NCI-H2196 (cell line): Measurements from ENCODE around the gene MGME1.

ENCODE experiments used
- DNase-seq: peaks from one replicate; lab custom pipeline; 2025; ENCODE audit not compliant: unreplicated experiment; lab: John Stamatoyannopoulos, UW

The MGME1 gene

DNA sequence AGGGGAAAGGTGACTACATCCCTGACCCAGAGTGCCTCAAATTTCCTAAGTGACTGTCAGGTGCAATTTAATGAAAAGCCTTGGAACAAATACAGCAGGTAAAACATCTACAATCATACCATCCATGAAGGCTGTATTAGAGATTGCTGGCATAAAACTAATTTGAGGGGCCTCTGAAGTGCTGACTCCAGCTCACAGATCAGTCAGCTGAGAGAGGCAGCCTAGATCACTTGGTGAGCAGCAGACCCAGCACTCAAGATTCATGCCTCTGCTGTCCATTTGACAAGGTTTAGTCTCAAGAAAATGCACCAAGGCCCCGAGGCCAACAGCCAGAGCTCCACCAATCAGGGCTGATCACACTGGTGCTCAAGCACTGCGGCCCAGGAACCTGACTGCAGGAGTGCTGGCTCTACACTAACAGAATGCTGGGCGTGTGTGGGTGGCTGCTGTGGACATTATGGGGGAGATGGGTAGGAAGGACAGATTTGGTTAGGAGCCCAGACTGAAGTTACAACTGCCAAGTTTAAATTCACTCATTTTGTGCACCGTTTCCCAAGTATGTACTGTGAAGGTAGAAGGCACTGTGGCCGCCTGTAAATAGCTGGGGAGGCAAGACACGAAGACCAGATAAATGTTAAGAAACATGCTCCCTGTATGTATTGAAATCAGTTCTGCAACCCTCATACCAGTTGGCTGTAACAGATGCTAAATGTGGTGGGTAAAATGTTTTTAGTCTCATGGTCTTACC lies 28.4 kb upstream of the MGME1 start:
- no peak for DNase-seq

GRCh38 chr20:17941087-17941825 lies 27.6 kb upstream of the MGME1 start:
- no peak for DNase-seq

DNA sequence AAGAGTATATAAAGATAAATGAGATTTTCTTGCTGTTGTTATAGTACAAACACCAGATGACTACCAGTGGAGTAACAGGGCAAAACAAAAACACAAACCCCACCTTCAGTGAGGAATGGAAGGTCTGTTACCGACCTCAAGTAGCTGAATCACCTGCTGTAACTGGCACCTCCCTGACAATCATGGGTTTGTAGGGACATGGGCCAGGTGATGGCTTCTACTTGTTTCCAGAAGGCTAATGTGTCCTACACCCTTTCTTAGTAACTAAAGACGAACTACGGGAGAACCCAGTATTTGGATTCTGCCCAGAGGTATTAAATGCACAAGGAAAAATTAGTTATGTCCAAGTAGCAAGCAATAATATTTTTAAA lies 27.0 kb upstream of the MGME1 start:
- DNase-seq = no peak

DNA sequence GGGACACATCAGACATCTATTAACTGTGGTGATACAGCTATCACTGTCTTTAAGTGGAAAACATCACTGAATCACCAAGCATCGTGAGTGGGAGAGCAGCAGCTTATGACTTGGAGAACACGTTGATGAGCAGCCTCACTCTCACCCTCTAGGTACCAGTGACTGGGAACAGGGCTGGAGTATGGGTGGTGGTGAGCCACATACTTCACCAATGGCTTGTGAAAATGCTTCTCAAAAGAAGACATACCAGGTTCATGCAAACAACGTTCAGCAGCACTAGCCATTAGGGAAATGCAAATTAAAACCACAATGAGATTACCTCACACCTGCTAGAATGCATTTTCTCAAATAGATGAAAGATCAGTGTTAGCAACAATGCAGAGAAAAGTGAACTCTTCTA lies 25.5 kb upstream of the MGME1 start:
- DNase-seq = no peak

DNA sequence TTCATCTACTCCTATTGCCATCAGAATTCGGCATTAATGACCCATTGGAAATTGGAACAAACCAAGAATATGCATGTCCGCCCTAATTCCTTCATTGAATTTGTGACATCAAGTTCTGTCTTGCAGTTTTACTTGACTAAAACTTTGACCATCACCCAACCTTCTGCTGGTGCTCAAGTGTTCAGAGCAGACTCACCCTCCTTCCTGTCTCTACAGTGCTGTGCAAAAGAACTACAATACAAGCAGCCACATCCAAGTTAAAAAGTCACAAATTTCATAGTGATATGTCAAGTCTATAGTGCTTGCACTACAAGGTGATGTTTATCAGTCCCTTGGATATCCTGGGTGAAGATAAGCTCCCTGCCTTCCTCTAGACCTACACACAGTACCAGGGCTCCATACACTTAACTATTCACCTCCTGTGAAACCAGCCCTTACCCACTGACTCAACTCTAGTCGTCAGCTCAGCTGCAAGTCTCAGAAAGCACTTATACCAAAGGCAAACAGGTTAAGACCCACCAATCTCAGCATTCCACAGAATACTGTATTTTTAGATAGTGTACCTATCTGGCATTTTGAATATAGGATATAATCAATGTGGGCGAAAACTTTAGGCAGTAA lies 23.9 kb upstream of the MGME1 start:
- DNase-seq = no peak

DNA sequence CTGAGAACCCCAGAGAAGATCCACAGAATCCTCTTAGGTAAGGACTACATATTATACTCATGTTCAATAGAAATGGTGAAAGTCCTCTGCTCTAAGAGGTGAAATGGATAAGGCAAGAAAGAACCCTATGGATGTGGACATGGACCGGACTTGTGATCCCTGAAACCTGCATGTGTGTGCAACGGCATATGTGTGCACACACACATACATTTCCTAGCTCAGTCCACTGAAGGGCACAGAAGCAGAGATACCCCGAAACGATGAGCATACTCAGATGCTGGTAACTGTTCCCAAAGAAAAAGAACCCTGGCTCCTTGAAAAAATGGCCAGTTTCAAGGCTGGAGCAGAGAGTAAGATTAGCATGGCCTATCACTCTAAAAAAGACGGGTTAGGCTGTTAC lies 22.8 kb upstream of the MGME1 start:
- no peak for DNase-seq

- no peak for DNase-seq
These were observed 22.0 kb upstream of the MGME1 start for GRCh38 chr20:17946572-17947473.

GRCh38 chr20:17947474-17947815 lies 21.4 kb upstream of the MGME1 start:
- DNase-seq = no peak

DNA sequence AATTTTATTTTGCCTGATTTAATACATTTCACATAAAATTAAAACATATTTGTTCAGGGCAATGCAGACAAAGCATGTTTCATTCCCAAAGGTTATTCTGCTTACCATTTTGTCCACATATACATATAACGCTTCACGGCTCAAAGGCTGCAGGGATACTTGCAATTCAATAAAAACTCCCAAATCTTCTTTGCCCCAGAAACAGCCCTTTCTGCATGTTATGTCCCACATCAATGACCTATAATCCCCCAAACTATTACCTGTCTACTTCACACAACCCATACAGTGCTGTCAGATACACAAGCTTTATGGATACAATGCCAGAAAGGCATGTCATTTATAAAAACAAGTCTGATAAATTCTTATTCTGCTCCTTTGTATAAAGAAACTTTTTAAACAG lies 20.4 kb upstream of the MGME1 start:
- DNase-seq = no peak

DNA sequence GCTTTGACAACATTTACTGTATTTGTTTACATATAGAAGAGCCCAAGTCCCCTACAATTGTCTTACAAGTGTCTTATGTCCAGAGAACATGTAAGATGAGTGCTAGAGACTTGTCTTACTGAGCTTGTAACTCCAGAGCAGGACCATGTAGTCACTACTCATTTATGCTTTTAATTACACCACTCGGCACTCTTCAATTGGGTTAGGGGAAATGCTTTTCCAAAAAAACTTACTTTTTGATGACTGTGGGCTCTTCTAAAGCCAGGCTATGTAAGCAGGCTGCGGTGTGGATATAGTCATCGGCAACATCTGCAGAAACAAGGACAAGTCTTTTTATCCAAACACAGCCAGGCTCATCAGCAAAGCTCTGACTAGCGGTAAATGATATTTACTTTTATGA lies 18.9 kb upstream of the MGME1 start:
- DNase-seq = no peak

DNA sequence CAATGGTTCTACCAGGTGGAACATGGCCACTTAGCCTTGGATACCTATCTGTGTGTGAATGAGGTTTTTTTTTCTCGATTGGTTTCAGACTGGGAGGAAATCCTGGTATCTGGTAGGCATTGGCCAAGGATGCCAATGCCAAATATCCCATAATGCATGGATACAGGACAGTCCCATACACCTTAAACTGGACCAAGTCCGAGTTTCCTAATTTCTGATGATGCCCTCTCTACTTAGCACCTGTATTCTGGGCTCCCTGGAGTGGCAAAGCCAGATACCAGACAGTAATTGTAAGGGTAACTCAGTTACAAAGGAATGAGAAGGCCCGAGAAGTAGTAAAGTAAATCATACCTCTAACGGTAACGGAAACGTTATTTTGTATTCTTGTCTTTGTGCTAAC lies 18.1 kb upstream of the MGME1 start:
- DNase-seq = no peak

- DNase-seq = no peak
These were observed 17.5 kb upstream of the MGME1 start for GRCh38 chr20:17951323-17951722.

DNA sequence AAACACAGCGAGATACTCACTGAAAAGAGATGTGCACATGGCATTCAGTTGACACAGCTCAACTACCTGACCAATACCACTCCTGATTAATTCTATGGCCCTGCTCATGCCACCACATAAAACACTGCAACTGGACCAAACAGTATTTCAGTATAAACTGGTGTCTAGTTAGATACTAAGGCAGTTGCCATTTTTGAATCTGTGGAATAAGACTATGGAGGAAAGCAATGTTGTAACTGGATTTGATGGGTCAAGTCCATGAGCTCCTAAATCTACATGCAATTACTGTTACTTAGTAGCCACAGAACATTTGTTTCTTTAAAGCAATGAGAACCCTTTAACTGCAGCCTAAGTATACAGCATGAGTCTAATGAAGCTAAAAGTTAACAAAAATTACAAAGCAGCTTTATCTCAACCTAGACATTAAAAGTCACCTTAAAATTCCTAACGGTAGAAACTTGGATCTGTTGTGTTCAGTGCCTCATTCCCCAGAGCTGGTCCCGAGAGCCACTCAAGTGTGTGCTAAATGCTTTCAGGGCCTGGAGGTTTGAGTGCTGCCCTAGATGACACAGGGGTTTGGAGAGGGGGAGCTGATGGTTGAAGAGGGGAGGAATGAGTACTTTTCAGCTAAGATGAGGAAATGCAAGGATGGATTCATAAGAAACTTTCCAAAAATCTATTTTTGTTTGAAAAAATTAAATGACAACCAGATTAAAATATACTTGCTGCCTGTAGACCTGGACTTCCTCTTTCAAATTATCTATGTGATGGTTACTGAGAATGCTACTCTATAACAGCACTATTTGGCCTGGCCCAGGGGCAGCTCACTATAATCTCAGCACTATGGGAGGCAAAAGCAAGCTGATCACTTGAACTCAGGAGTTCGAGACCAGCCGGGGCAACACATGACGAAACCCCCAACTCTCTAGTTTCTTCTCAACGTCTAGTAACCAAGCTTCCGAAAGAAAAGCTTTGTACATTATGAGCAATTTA lies 15.8 kb upstream of the MGME1 start:
- DNase-seq = no peak

GRCh38 chr20:17953935-17954334 lies 14.9 kb upstream of the MGME1 start:
- DNase-seq = no peak

DNA sequence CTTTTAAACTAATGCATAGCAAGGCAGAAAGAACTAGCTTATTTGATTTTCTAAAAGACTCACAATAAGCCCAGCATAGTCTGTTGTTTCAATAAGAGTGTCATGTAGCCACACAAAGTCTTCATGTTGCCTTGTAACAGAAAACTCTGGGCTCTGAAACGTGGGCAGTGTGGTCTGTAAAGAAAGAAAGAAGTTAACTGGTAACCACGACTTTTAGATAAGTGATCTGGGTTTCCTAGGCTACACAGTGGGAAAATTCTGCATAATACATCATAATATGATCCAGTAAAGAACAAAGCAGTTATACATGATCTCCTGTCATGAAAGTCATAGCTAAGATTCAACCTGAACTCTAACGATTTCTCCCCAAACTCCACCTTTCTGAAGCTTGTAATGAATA lies 13.5 kb upstream of the MGME1 start:
- DNase-seq = no peak

DNA sequence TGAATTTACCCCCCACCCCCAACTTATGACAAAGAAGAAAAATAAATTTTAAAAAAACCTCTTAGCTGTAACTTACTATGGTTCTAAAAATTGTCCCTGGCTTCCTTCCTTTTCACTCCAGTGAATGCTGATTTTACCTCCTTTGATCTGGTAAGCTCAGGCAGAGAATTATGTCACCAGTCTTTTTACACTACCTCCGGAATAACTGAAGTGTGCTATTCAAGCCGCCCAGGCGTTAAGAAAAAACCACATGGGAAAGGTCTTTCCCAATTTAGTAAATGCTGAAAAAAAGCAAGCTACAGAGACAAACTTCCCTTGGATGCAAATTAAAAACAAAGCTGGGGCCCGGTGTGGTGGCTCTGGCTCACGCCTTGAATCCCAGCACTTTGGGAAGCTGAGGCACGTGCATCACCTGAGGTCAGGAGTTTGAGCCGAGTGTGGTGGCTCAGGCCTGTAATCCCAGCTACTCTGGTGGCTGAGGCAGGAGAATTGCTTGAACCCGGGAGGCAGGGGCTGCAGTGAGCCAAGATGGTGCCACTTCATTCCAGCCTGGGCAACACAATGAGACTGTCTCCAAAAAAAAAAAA lies 12.6 kb upstream of the MGME1 start:
- DNase-seq = no peak

GRCh38 chr20:17957505-17958363 lies 11.1 kb upstream of the MGME1 start:
- no peak for DNase-seq

GRCh38 chr20:17958373-17959256 lies 10.2 kb upstream of the MGME1 start:
- DNase-seq = no peak
